Measurements from ENCODE around the gene CD93. TPM values are rescaled to one million over a fixed set of nuclear protein-coding genes. Genes with fewer than 3 reads are reported as not detected.

CD93 gene
- total RNA-seq, 4 donors from 2014 or later, result 6.3 to 14.3 (median 7.9) TPM

GRCh38 chr20:23092384-23092756, 6.2 kb upstream of the CD93 start:
- WGBS, 2 donors (ENCODE audit: low coverage in 1 of 2), result 42 to 49% methylated on average over 2 of the region's 2 CpGs
- Histone ChIP-seq H3K4me3 (no peak overlapping the region), H3K4me1 (no peaks in the 10 kb centered on the region), H3K27me3 (no peaks in the 10 kb centered on the region), H3K36me3 (no peaks in the 10 kb centered on the region), H3K27ac (no peak overlapping the region), H3K9me3 (no peaks in the 10 kb centered on the region)
- TF ChIP-seq EP300 (IDR thresholded peaks at IDR 0.05; ENCODE audit: low read depth), result no peak
- no peak for TF ChIP-seq POLR2A (IDR thresholded peaks at IDR 0.05)
- TF ChIP-seq POLR2AphosphoS5 (IDR thresholded peaks at IDR 0.05), result no peak
- no peak for TF ChIP-seq CTCF (IDR thresholded peaks at IDR 0.05)
- DNase-seq, result no peak
- intact Hi-C loops (cut with DNase I; ENCODE audit: low total_unique reads) (no loop called here), in situ Hi-C loops (cut with MboI; ENCODE audit: low pct_ligation_motif_present in 1 of 4, low pct_unique_long_range_greater_than_20kb in 1 of 4, low sequenced_read_pairs in 3 of 4) (no loop called here)

- no peaks in the 10 kb centered on the region for H3K27me3 ChIP-seq
- 39 to 54% methylated on average over 4 to 8 of the region's 8 CpGs for WGBS, 2 donors (ENCODE audit: low coverage in 1 of 2)
- no peak overlapping the region for H3K4me3 ChIP-seq
- no peaks in the 10 kb centered on the region for H3K4me1 ChIP-seq
- DNase-seq, result no peak
- no peak for TF ChIP-seq CTCF (IDR thresholded peaks at IDR 0.05)
- TF ChIP-seq EP300 (IDR thresholded peaks at IDR 0.05; ENCODE audit: low read depth), result no peak
- TF ChIP-seq POLR2AphosphoS5 (IDR thresholded peaks at IDR 0.05), result no peak
- TF ChIP-seq POLR2A (IDR thresholded peaks at IDR 0.05), result no peak
- H3K36me3 ChIP-seq, result no peaks in the 10 kb centered on the region
- intact Hi-C loops (cut with DNase I; ENCODE audit: low total_unique reads), result no loop called here
- in situ Hi-C loops (cut with MboI; ENCODE audit: low pct_ligation_motif_present in 1 of 4, low pct_unique_long_range_greater_than_20kb in 1 of 4, low sequenced_read_pairs in 3 of 4), result no loop called here
- no peaks in the 10 kb centered on the region for H3K9me3 ChIP-seq
- H3K27ac ChIP-seq, result no peak overlapping the region
These were observed 5.7 kb upstream of the CD93 start for GRCh38 chr20:23091721-23092383.

- H3K36me3 ChIP-seq, result no peaks in the 10 kb centered on the region
- no peaks in the 10 kb centered on the region for H3K9me3 ChIP-seq
- H3K4me1 ChIP-seq, result no peaks in the 10 kb centered on the region
- H3K27me3 ChIP-seq, result no peaks in the 10 kb centered on the region
- no peak overlapping the region for H3K27ac ChIP-seq
- in situ Hi-C loops (cut with MboI; ENCODE audit: low pct_ligation_motif_present in 1 of 4, low pct_unique_long_range_greater_than_20kb in 1 of 4, low sequenced_read_pairs in 3 of 4) (no loop called here), intact Hi-C loops (cut with DNase I; ENCODE audit: low total_unique reads) (no loop called here)
- 77 to 88% methylated on average over 3 to 4 of the region's 4 CpGs for WGBS, 2 donors (ENCODE audit: low coverage in 1 of 2)
- TF ChIP-seq POLR2A (IDR thresholded peaks at IDR 0.05) (no peak), POLR2AphosphoS5 (IDR thresholded peaks at IDR 0.05) (no peak), CTCF (IDR thresholded peaks at IDR 0.05) (no peak), EP300 (IDR thresholded peaks at IDR 0.05; ENCODE audit: low read depth) (no peak)
- no peak for DNase-seq
- H3K4me3 ChIP-seq, result no peak overlapping the region
These were observed 4.8 kb upstream of the CD93 start for GRCh38 chr20:23090878-23091277.

GRCh38 chr20:23090147-23090546, 4.0 kb upstream of the CD93 start:
- Histone ChIP-seq H3K4me3 (no peak overlapping the region), H3K27me3 (no peaks in the 10 kb centered on the region), H3K36me3 (no peaks in the 10 kb centered on the region), H3K4me1 (no peaks in the 10 kb centered on the region), H3K9me3 (no peaks in the 10 kb centered on the region), H3K27ac (no peak overlapping the region)
- TF ChIP-seq CTCF (IDR thresholded peaks at IDR 0.05) (no peak), POLR2AphosphoS5 (IDR thresholded peaks at IDR 0.05) (no peak), EP300 (IDR thresholded peaks at IDR 0.05; ENCODE audit: low read depth) (no peak), POLR2A (IDR thresholded peaks at IDR 0.05) (no peak)
- no peak for DNase-seq
- in situ Hi-C loops (cut with MboI; ENCODE audit: low pct_ligation_motif_present in 1 of 4, low pct_unique_long_range_greater_than_20kb in 1 of 4, low sequenced_read_pairs in 3 of 4) (no loop called here), intact Hi-C loops (cut with DNase I; ENCODE audit: low total_unique reads) (no loop called here)
- WGBS, 2 donors (ENCODE audit: low coverage in 1 of 2), result 52% methylated on average over 6 of the region's 6 CpGs; no CpG with 5 or more reads in 1 of the 2 donors

All from transverse colon (tissue), 4 donors.